SK-N-SH (cell line): Measurements from ENCODE around the gene ZNF608. TPM values are rescaled to one million over a fixed set of nuclear protein-coding genes. Genes with fewer than 3 reads are reported as not detected.

Source experiments
- CTCF ChIA-PET: fragments of 300-600, 350-600 bp; formaldehyde crosslinking; extraction: SDS; loops from one replicate; lab custom pipeline; 2021; lab: Yijun Ruan, JAX
- POLR2A ChIA-PET: fragments of 350-600 bp; sonication (Branson Sonifier 250); formaldehyde crosslinking; extraction: SDS; loops from one replicate; lab custom pipeline; 2020; ENCODE audit warnings: antibody characterized with exemption, inconsistent platforms; lab: Yijun Ruan, JAX
- DNase-seq: peaks from one replicate; pipeline ENCODE4 v3.0.0; 2012
- H2AFZ ChIP-seq: fragments of 200-600 bp; sonication (generic); 2 replicates; pipeline ENCODE4 v1.8.1; 2016; ENCODE audit warnings: antibody characterized with exemption, mild to moderate bottlenecking, low read depth
- H3F3A ChIP-seq: fragments of 200-600 bp; sonication (generic); replicated peaks from 2 replicates; pipeline ENCODE3; 2016; ENCODE audit warnings: antibody characterized with exemption, mild to moderate bottlenecking; ENCODE audit not compliant: insufficient read depth
- H3K27ac ChIP-seq, 2 experiments: fragments of 200-500 bp in 1 of 2; fragments of 200-600 bp in 1 of 2; sonication (Bioruptor generic) in 1 of 2; sonication (generic), shearing (Covaris generic) in 1 of 2; 2 replicates each; pipeline versions ENCODE4 v1.5.1 to v1.6.1; 2014 to 2016; ENCODE audit warnings: low read depth in 2 of 2, inconsistent platforms in 1 of 2, low read length in 1 of 2, mild to moderate bottlenecking in 1 of 2, mixed read lengths in 1 of 2
- H3K27me3 ChIP-seq: fragments of 200-600 bp; sonication (generic), shearing (Covaris generic); 2 replicates; pipeline ENCODE4 v1.6.1; 2016; ENCODE audit warnings: mixed run types; ENCODE audit not compliant: insufficient read depth
- H3K36me3 ChIP-seq, 2 experiments: fragments of 200-500 bp in 1 of 2; fragments of 200-600 bp in 1 of 2; sonication (Bioruptor generic) in 1 of 2; sonication (generic) in 1 of 2; replicated peaks in 1 of 2; 2 replicates each; pipeline versions ENCODE3 to v1.5.1; 2014 to 2016; ENCODE audit warnings: low read length in 1 of 2, mild to moderate bottlenecking in 1 of 2; ENCODE audit not compliant: insufficient read depth in 2 of 2, control insufficient read depth in 1 of 2
- H3K4me1 ChIP-seq, 2 experiments: fragments of 200-500 bp in 1 of 2; fragments of 200-600 bp in 1 of 2; sonication (Bioruptor generic) in 1 of 2; sonication (generic), shearing (Covaris generic) in 1 of 2; 2 replicates each; pipeline versions ENCODE4 v1.5.1 to v1.6.1; 2014 to 2016; ENCODE audit warnings: low read depth in 1 of 2, low read length in 1 of 2, mixed run types in 1 of 2; ENCODE audit not compliant: insufficient read depth in 2 of 2, control insufficient read depth in 1 of 2
- H3K4me2 ChIP-seq: fragments of 200-600 bp; sonication (generic), shearing (Covaris generic); 2 replicates; pipeline ENCODE4 v1.6.1; 2017; ENCODE audit warnings: mixed run types
- H3K4me3 ChIP-seq, 2 experiments: fragments of 200-500 bp in 1 of 2; fragments of 200-600 bp in 1 of 2; sonication (Bioruptor generic) in 1 of 2; sonication (generic), shearing (Covaris generic) in 1 of 2; 2 replicates each; pipeline versions ENCODE4 v1.5.1 to v1.8.1; 2014 to 2016; ENCODE audit warnings: low read depth in 2 of 2, inconsistent platforms in 1 of 2, low read length in 1 of 2, mild to moderate bottlenecking in 1 of 2, mixed read lengths in 1 of 2, moderate library complexity in 1 of 2
- H3K79me2 ChIP-seq: fragments of 200-600 bp; sonication (generic); 2 replicates; pipeline ENCODE4 v1.8.1; 2017; ENCODE audit warnings: mild to moderate bottlenecking; ENCODE audit not compliant: insufficient read depth
- H3K9ac ChIP-seq: fragments of 200-600 bp; sonication (generic); 2 replicates; pipeline ENCODE4 v1.6.1; 2017; ENCODE audit warnings: mixed run types
- H3K9me2 ChIP-seq: fragments of 200-600 bp; sonication (generic); 2 replicates; pipeline ENCODE4 v1.6.1; 2017; ENCODE audit warnings: mixed run types
- H3K9me3 ChIP-seq: fragments of 200-600 bp; sonication (generic); 2 replicates; pipeline ENCODE4 v1.6.1; 2017; ENCODE audit warnings: mixed run types, mild to moderate bottlenecking, moderate library complexity
- H4K20me1 ChIP-seq: fragments of 200-600 bp; sonication (generic); 2 replicates; pipeline ENCODE4 v1.6.1; 2017; ENCODE audit warnings: mild to moderate bottlenecking, mixed run types; ENCODE audit not compliant: insufficient read depth
- CHD2 ChIP-seq: fragments of 150-350 bp; IDR thresholded peaks from 2 replicates; pipeline ENCODE4 v1.6.1; 2018; ENCODE audit warnings: low read length; ENCODE audit not compliant: partially characterized antibody
- CTCF ChIP-seq: fragments of 200-600 bp; sonication (generic); IDR thresholded peaks from 2 replicates; pipeline ENCODE4 v1.6.1; 2017; ENCODE audit warnings: antibody characterized with exemption, mild to moderate bottlenecking, moderate library complexity
- ELF1 ChIP-seq: IDR thresholded peaks from 2 replicates; pipeline ENCODE4 v1.4.0; 2012
- EP300 ChIP-seq, 2 experiments: IDR thresholded peaks; 2 replicates each; pipeline versions ENCODE4 v1.4.0 to v1.6.1; 2012; ENCODE audit warnings: borderline replicate concordance in 1 of 2, low read depth in 1 of 2, low read length in 1 of 2
- EZH2phosphoT487 ChIP-seq: fragments of 200-600 bp; sonication (generic); IDR thresholded peaks from 2 replicates; pipeline ENCODE4 v1.6.1; 2017; ENCODE audit warnings: low read depth, mixed run types, mild to moderate bottlenecking, antibody characterized with exemption, moderate library complexity, borderline replicate concordance
- FOXJ3 ChIP-seq: sonication (generic); formaldehyde crosslinking; IDR thresholded peaks from 2 replicates; pipeline ENCODE4 v1.5.1; 2020; ENCODE audit warnings: mild to moderate bottlenecking, missing genetic modification reagents
- FOXM1 ChIP-seq: IDR thresholded peaks from 2 replicates; pipeline ENCODE4 v1.4.0; 2012; ENCODE audit warnings: low read depth, mild to moderate bottlenecking
- GATA2 ChIP-seq: sonication (generic); formaldehyde crosslinking; IDR thresholded peaks from 2 replicates; pipeline ENCODE4 v1.5.0; 2020; ENCODE audit warnings: mild to moderate bottlenecking, missing genetic modification reagents
- JUND ChIP-seq: IDR thresholded peaks from 2 replicates; pipeline ENCODE4 v1.4.0; 2012
- MEF2A ChIP-seq: IDR thresholded peaks from 2 replicates; pipeline ENCODE4 v1.4.0; 2012; ENCODE audit warnings: low read depth, borderline replicate concordance
- NFIC ChIP-seq: IDR thresholded peaks from 2 replicates; pipeline ENCODE4 v1.4.0; 2012; ENCODE audit warnings: borderline replicate concordance
- PBX3 ChIP-seq: IDR thresholded peaks from 2 replicates; pipeline ENCODE4; 2012
- RFX5 ChIP-seq: IDR thresholded peaks from 2 replicates; pipeline ENCODE4 v1.6.1; 2012; ENCODE audit warnings: mild to moderate bottlenecking, improper control_type of control experiment, low read length
- TCF12 ChIP-seq: IDR thresholded peaks from 2 replicates; pipeline ENCODE4 v1.4.0; 2012
- TEAD4 ChIP-seq: IDR thresholded peaks from 2 replicates; pipeline ENCODE4 v1.4.0; 2012; ENCODE audit warnings: mild to moderate bottlenecking, borderline replicate concordance; ENCODE audit not compliant: insufficient read depth
- ZBTB33 ChIP-seq: IDR thresholded peaks from 2 replicates; pipeline ENCODE4 v1.4.0; 2012; ENCODE audit warnings: low read depth, borderline replicate concordance
- WGBS: methylation state at CpG from one replicate; pipeline ENCODE4 v1.1.6; 2017; ENCODE audit warnings: low lambda C conversion rate; 5-methylcytosine and 5-hydroxymethylcytosine counted together
- polyA plus RNA-seq, 3 experiments: library from polyadenylated mRNA; depleted of rRNA; stranded (reverse); fragments of >200 nt; gene quantifications; 2 replicates each; pipeline ENCODE4 v1.2.3, GENCODE V29; 2012

Gene ZNF608
- polyA plus RNA-seq, 1 of the 3 experiments (the other 2 are of a cell fraction): 4.9 TPM

GRCh38 chr5:124728968-124729332 lies 17.5 kb downstream of the ZNF608 start:
- H3K4me2 ChIP-seq: no peak overlapping the region
- no peaks in the 10 kb centered on the region for H4K20me1 ChIP-seq
- no peak overlapping the region for H2AFZ ChIP-seq
- 93% methylated on average over 5 of the region's 5 CpGs for WGBS
- DNase-seq: no peak
- TF ChIP-seq EP300 (IDR thresholded peaks at IDR 0.05; ENCODE audit: borderline replicate concordance in 1 of 2, low read depth in 1 of 2, low read length in 1 of 2) (no peak), NFIC (no peak), EZH2phosphoT487 (no peak), PBX3 (no peak), GATA2 (CRISPR knock-in tag) (no peak), RFX5 (no peak), FOXJ3 (CRISPR knock-in tag) (no peak), ZBTB33 (no peak), ELF1 (no peak), TEAD4 (no peak), TCF12 (no peak), CTCF (no peak), CHD2 (no peak), FOXM1 (no peak), JUND (no peak), MEF2A (no peak)
- TF ChIP-seq, all 33 proteins: peak for 0
- H3K9ac ChIP-seq: no peak overlapping the region
- H3F3A ChIP-seq: peaks cover 3% of the 10 kb centered on the region
- H3K9me3 ChIP-seq: no peaks in the 10 kb centered on the region
- no peaks in the 10 kb centered on the region for H3K9me2 ChIP-seq
- H3K79me2 ChIP-seq: no peaks in the 10 kb centered on the region; the same call in 1 of the 2 replicates
- H3K27me3 ChIP-seq: no peaks in the 10 kb centered on the region
- H3K27ac ChIP-seq: no peak overlapping the region; a peak in 1 of 4 replicates
- H3K4me1 ChIP-seq: peaks cover 0 to 15% of the 10 kb centered on the region in 2 experiments; a peak in 2 of 4 replicates
- no peaks in the 10 kb centered on the region for H3K36me3 ChIP-seq
- POLR2A ChIA-PET: no interaction called here
- CTCF ChIA-PET: no interaction called here
- H3K4me3 ChIP-seq: no peak overlapping the region
